MM.1S (cell line): ENCODE data around the gene IPO11.
"Not testable (repeated sequence)": the region's sequence is repeated elsewhere in the genome, so short reads cannot be mapped to it uniquely, and the experiment has no call there.

Experiments used
- DNase-seq: peaks from one replicate; pipeline ENCODE4 v3.0.0-alpha.2; 2015
- H2AFZ ChIP-seq: fragments of 300-600 bp; sonication (generic); 2 replicates; pipeline ENCODE4 v1.6.0; 2016; ENCODE audit warnings: antibody characterized with exemption, low read length
- H3F3A ChIP-seq: fragments of 300-600 bp; sonication (generic); 2 replicates; pipeline ENCODE4 v1.6.1; 2016; ENCODE audit warnings: mild to moderate bottlenecking, antibody characterized with exemption, low read length, moderate library complexity, mixed read lengths; ENCODE audit not compliant: insufficient read depth
- H3K27ac ChIP-seq: fragments of 300-600 bp; sonication (generic); 2 replicates; pipeline ENCODE4 v1.5.1; 2016; ENCODE audit warnings: mild to moderate bottlenecking, low read length
- H3K27me3 ChIP-seq: fragments of 300-600 bp; sonication (generic); replicated peaks from 2 replicates; pipeline ENCODE4 v1.6.0; 2016; ENCODE audit warnings: low read length; ENCODE audit not compliant: insufficient read depth
- H3K36me3 ChIP-seq: fragments of 300-600 bp; sonication (generic); replicated peaks from 2 replicates; pipeline ENCODE4 v1.6.1; 2016; ENCODE audit warnings: mild to moderate bottlenecking, low read length, mixed read lengths; ENCODE audit not compliant: insufficient read depth
- H3K4me1 ChIP-seq: fragments of 300-600 bp; sonication (generic); 2 replicates; pipeline ENCODE4 v1.6.1; 2016; ENCODE audit warnings: low read length, mixed read lengths
- H3K4me2 ChIP-seq: fragments of 300-600 bp; sonication (generic); 2 replicates; pipeline ENCODE4 v1.6.0; 2016; ENCODE audit warnings: low read depth, low read length
- H3K4me3 ChIP-seq: fragments of 300-600 bp; sonication (generic); 2 replicates; pipeline ENCODE4 v1.5.1; 2016; ENCODE audit warnings: low read length, mixed read lengths
- H3K79me2 ChIP-seq: fragments of 300-600 bp; sonication (generic); 2 replicates; pipeline ENCODE4 v1.6.1; 2016; ENCODE audit warnings: mixed run types, low read length, mixed read lengths
- H3K9ac ChIP-seq: fragments of 300-600 bp; sonication (generic); 2 replicates; pipeline ENCODE4 v1.6.1; 2016; ENCODE audit warnings: low read length, mixed read lengths
- H3K9me2 ChIP-seq: fragments of 300-600 bp; sonication (generic); replicated peaks from 2 replicates; pipeline ENCODE4 v1.6.1; 2016; ENCODE audit warnings: mild to moderate bottlenecking, low read length, mixed read lengths; ENCODE audit not compliant: insufficient read depth
- H3K9me3 ChIP-seq: fragments of 300-600 bp; sonication (generic); replicated peaks from 2 replicates; pipeline ENCODE4 v1.6.1; 2016; ENCODE audit warnings: mild to moderate bottlenecking, low read length, mixed read lengths; ENCODE audit not compliant: insufficient read depth
- H4K20me1 ChIP-seq: fragments of 300-600 bp; sonication (generic); 2 replicates; pipeline ENCODE4 v1.6.1; 2016; ENCODE audit warnings: mild to moderate bottlenecking, low read length, moderate library complexity, mixed read lengths; ENCODE audit not compliant: insufficient read depth
- CTCF ChIP-seq: fragments of 300-600 bp; sonication (generic); IDR thresholded peaks from 2 replicates; pipeline ENCODE4 v1.5.1; 2016; ENCODE audit warnings: antibody characterized with exemption, low read length, mixed read lengths
- EZH2 ChIP-seq: fragments of 300-600 bp; sonication (generic); optimal IDR thresholded peaks from 2 replicates; pipeline ENCODE3; 2017; ENCODE audit warnings: low read depth, mild to moderate bottlenecking, antibody characterized with exemption, low read length, mixed read lengths
- EZH2phosphoT487 ChIP-seq: fragments of 300-600 bp; sonication (generic); IDR thresholded peaks from 2 replicates; pipeline ENCODE4 v1.6.1; 2018; ENCODE audit warnings: antibody characterized with exemption, low read length

The IPO11 gene

GRCh38 chr5:62621280-62621679, 208.7 kb downstream of the IPO11 start:
- TF ChIP-seq EZH2 (no peak), CTCF (no peak), EZH2phosphoT487 (no peak)
- DNase-seq: no peak
- no peaks in the 10 kb centered on the region for H4K20me1 ChIP-seq
- H3K79me2 ChIP-seq: no peaks in the 10 kb centered on the region
- H3K27ac ChIP-seq: no peak overlapping the region; the same call in 1 of the 2 replicates
- H2AFZ ChIP-seq: no peak overlapping the region
- H3K9ac ChIP-seq: no peak overlapping the region
- H3K36me3 ChIP-seq: no peaks in the 10 kb centered on the region
- H3K9me3 ChIP-seq: no peaks in the 10 kb centered on the region
- no peak overlapping the region for H3K4me3 ChIP-seq
- no peak overlapping the region for H3K4me2 ChIP-seq
- peaks cover 37% of the 10 kb centered on the region for H3K4me1 ChIP-seq
- H3K27me3 ChIP-seq: no peaks in the 10 kb centered on the region
- H3K9me2 ChIP-seq: no peaks in the 10 kb centered on the region
- peaks cover 27% of the 10 kb centered on the region for H3F3A ChIP-seq

GRCh38 chr5:62623271-62623670, 210.7 kb downstream of the IPO11 start:
- Histone ChIP-seq H4K20me1 (no peaks in the 10 kb centered on the region), H3K27me3 (no peaks in the 10 kb centered on the region), H3K4me3 (no peak overlapping the region), H3F3A (peaks cover 29% of the 10 kb centered on the region), H3K4me2 (no peak overlapping the region), H3K9ac (no peak overlapping the region), H3K79me2 (no peaks in the 10 kb centered on the region), H3K36me3 (no peaks in the 10 kb centered on the region), H3K9me3 (no peaks in the 10 kb centered on the region), H3K27ac (no peak overlapping the region), H2AFZ (no peak overlapping the region), H3K9me2 (no peaks in the 10 kb centered on the region), H3K4me1 (peaks cover 43% of the 10 kb centered on the region)
- no peak for DNase-seq
- TF ChIP-seq EZH2phosphoT487 (no peak), CTCF (no peak), EZH2 (no peak)

- not testable (repeated sequence) for H3K79me2 ChIP-seq, H2AFZ ChIP-seq, H3K4me3 ChIP-seq, DNase-seq, H3K4me2 ChIP-seq, H3K27me3 ChIP-seq, H3K27ac ChIP-seq, H3K9me3 ChIP-seq, H3K9ac ChIP-seq, H3K36me3 ChIP-seq, H4K20me1 ChIP-seq, H3K9me2 ChIP-seq
- Histone ChIP-seq H3K4me1 (peaks cover 50% of the 10 kb centered on the region), H3F3A (peaks cover 32% of the 10 kb centered on the region)
These were observed 211.9 kb downstream of the IPO11 start for GRCh38 chr5:62624436-62624835.

- Histone ChIP-seq H3K27ac (peak overlapping the region; percentile 91), H3K4me3 (no peak overlapping the region), H3K27me3 (no peaks in the 10 kb centered on the region), H4K20me1 (no peaks in the 10 kb centered on the region), H3F3A (peaks cover 30% of the 10 kb centered on the region), H2AFZ (peak overlapping the region; percentile 35; the same call in 1 of the 2 replicates), H3K4me1 (peaks cover 47% of the 10 kb centered on the region), H3K79me2 (no peaks in the 10 kb centered on the region), H3K36me3 (no peaks in the 10 kb centered on the region), H3K9me2 (no peaks in the 10 kb centered on the region), H3K4me2 (peak overlapping the region; percentile 40; the same call in 1 of the 2 replicates), H3K9ac (peak overlapping the region; percentile 50), H3K9me3 (no peaks in the 10 kb centered on the region)
- no peak for DNase-seq
- TF ChIP-seq CTCF (no peak), EZH2 (no peak), EZH2phosphoT487 (no peak)
These were observed 214.0 kb downstream of the IPO11 start for GRCh38 chr5:62626534-62626933.
